Ovary (tissue), 9 donors: ENCODE results near the gene ZNRD2. TPM values are rescaled to one million over a fixed set of nuclear protein-coding genes. Genes with fewer than 3 reads are reported as not detected.

Source experiments
- DNase-seq, 5 donors: peaks; one replicate each; pipeline ENCODE4 v3.0.0-alpha.2; 2019 to 2020
- H3K27ac ChIP-seq, 2 donors: fragments of 200-600 bp; one replicate each; pipeline versions ENCODE4 v1.5.1 to v1.8.0; 2019 to 2022
- H3K27me3 ChIP-seq: fragments of 200-600 bp; one replicate; pipeline ENCODE4 v1.8.0; 2022
- H3K36me3 ChIP-seq: fragments of 200-600 bp; sonication (generic); one replicate; pipeline ENCODE4 v1.5.1; 2019
- H3K4me1 ChIP-seq: one replicate; pipeline ENCODE4 v1.8.1; 2013; ENCODE audit warnings: mild to moderate bottlenecking, moderate library complexity; ENCODE audit not compliant: insufficient read depth
- H3K4me3 ChIP-seq: fragments of 200-600 bp; sonication (generic); one replicate; pipeline ENCODE4 v1.5.1; 2017
- H3K9me3 ChIP-seq, 2 donors: fragments of 200-600 bp in 1 of 2; sonication (generic) in 1 of 2; one replicate each; pipeline versions ENCODE4 v1.5.1 to v1.8.1; 2013 to 2019; ENCODE audit warnings: mild to moderate bottlenecking in 1 of 2, moderate library complexity in 1 of 2
- CTCF ChIP-seq, 3 donors: fragments of 450-650 bp in 2 of 3; fragments of 200-600 bp in 1 of 3; IDR thresholded peaks; one replicate each; pipeline versions ENCODE4 v1.5.1 to v1.8.0; 2016 to 2022; ENCODE audit warnings: antibody characterized with exemption in 3 of 3, mild to moderate bottlenecking in 1 of 3
- EP300 ChIP-seq: sonication (generic); formaldehyde crosslinking; IDR thresholded peaks from one replicate; pipeline ENCODE4 v1.6.1; 2017; ENCODE audit warnings: antibody characterized with exemption
- POLR2A ChIP-seq: fragments of 450-650 bp; IDR thresholded peaks from one replicate; pipeline ENCODE4 v1.6.1; 2017; ENCODE audit warnings: antibody characterized with exemption, mild to moderate bottlenecking, moderate library complexity
- WGBS, 3 donors: extraction: QIAGEN DNeasy Blood & Tissue Kit in 1 of 3; methylation state at CpG; one replicate each; pipeline versions ENCODE4 v1.1.5 to v1.1.7; 2013 to 2017; 5-methylcytosine and 5-hydroxymethylcytosine counted together
- intact Hi-C, 4 donors: fragments of 100-400 bp; cut with DNase I; formaldehyde crosslinking; loops; one replicate each; pipeline versions ENCODE4 v1.11.0 to v1.15.1; 2022 to 2023
- polyA plus RNA-seq, 2 donors: library from polyadenylated mRNA; stranded (reverse); fragments of 200-250 nt in 1 of 2; fragments of 350-450 nt in 1 of 2; fragmentation: Illumina TruSeq in 1 of 2; extraction: RNeasy Lipid Tissue Mini Kit (QIAGEN cat#74804) in 1 of 2; gene quantifications; one replicate each; pipeline ENCODE4 v1.2.3, GENCODE V29; 2013 to 2014
- total RNA-seq, 7 donors: library from RNA; depleted of rRNA in 2 of 7; stranded (reverse); fragments of >200 nt in 2 of 7; fragmentation: NEBNext Ultra II Directional in 3 of 7; extraction: Animal tissue kit (Norgen Biotek cat#: 25700) in 3 of 7; gene quantifications; one replicate each; pipeline versions ENCODE4 v1.1.0 to v1.2.4, GENCODE V29; 2016 to 2023
- donor health status: DM: no; HTN: no; CAD: no; lungs with moderate emphysema.
- donor health status: DM: no; HTN: no; CAD: no.
- donor health status: Bipolar disorder and iron deficiency.
- donor health status: DM: yes; HTN: yes; CAD: no.
- donor health status: DM: no; HTN: no; CAD: no.
- donor health status: DM: yes; HTN: yes; CAD: no.

Gene ZNRD2
- total and polyA plus RNA-seq, 9 donors, result 2.3 to 61.8 (median 39.2) TPM

DNA sequence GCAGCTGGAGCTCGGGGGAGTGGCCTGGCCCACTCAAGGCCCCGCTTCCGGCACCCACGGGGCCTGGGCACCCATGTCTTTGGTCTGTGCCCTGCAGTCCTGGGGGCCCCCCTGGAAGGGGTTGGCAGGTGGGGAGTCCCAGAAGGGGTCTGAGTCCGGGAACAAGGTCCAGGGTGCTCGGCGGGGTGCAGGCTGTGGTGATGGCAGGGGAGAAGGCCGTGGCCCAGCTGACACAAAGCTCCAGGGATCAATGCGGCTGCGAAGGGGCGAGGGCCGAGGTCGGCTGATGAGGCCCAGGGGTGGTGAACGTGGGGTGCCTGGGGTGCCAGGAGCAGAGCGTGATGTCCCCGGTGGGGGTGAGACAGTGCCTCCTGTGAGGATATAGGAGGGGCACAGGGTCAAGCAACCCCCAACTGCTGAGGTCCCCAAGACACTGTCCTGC is 28.0 kb downstream of the ZNRD2 start:
- H3K27me3 ChIP-seq, result no peaks in the 10 kb centered on the region
- WGBS, 3 donors, result 84 to 86% (median 86%) methylated on average over 16 of the region's 16 CpGs
- H3K9me3 ChIP-seq, result no peaks in the 10 kb centered on the region
- DNase-seq, result no peak
- H3K36me3 ChIP-seq, result no peaks in the 10 kb centered on the region
- no peak overlapping the region for H3K27ac ChIP-seq
- no peak overlapping the region for H3K4me3 ChIP-seq
- TF ChIP-seq CTCF (IDR thresholded peaks at IDR 0.05) (no peak), EP300 (no peak), POLR2A (no peak)
- intact Hi-C loops, result no loop called here
- no peaks in the 10 kb centered on the region for H3K4me1 ChIP-seq

- Histone ChIP-seq H3K4me1 (no peaks in the 10 kb centered on the region), H3K9me3 (no peaks in the 10 kb centered on the region), H3K27ac (no peak overlapping the region), H3K36me3 (no peaks in the 10 kb centered on the region), H3K4me3 (no peak overlapping the region), H3K27me3 (no peaks in the 10 kb centered on the region)
- no peak for DNase-seq
- no peak for TF ChIP-seq POLR2A
- no peak for TF ChIP-seq CTCF (IDR thresholded peaks at IDR 0.05)
- no peak for TF ChIP-seq EP300
- intact Hi-C loops, result no loop called here
- WGBS, 3 donors, result 80 to 85% (median 82%) methylated on average over 43 to 49 of the region's 49 CpGs
Measured at GRCh38 chr11:65599216-65599954, 29.1 kb downstream of the ZNRD2 start.

GRCh38 chr11:65599955-65600246 is 29.6 kb downstream of the ZNRD2 start:
- no peak overlapping the region for H3K4me3 ChIP-seq
- no peak for DNase-seq
- TF ChIP-seq EP300, result no peak
- H3K36me3 ChIP-seq, result no peaks in the 10 kb centered on the region
- no peak overlapping the region for H3K27ac ChIP-seq
- no peaks in the 10 kb centered on the region for H3K9me3 ChIP-seq
- H3K4me1 ChIP-seq, result no peaks in the 10 kb centered on the region
- 93 to 95% (median 94%) methylated on average over 6 of the region's 6 CpGs for WGBS, 3 donors
- intact Hi-C loops, result no loop called here
- H3K27me3 ChIP-seq, result no peaks in the 10 kb centered on the region

DNA sequence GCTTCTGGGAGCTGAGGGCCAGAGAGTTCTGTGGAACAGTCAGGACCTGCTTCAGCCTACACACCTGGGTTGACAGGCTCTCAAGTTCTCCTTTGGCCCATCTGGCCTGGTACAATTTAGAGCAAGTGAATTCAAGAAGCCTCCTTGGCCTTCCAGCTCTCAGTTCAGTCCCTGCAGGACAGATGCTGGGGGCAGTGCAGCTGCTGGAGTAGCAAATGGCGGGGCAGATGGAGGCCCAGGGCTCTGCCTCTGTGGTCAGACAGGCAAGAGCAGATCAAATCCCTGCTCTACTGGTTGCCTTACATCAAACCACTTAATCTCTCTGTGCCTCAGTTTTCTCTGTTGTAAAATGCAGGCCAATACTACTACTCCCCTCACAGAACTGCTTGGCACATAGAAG is 34.0 kb downstream of the ZNRD2 start:
- intact Hi-C loops, result no loop called here
- no peak overlapping the region for H3K27ac ChIP-seq
- no peak overlapping the region for H3K4me3 ChIP-seq
- no peaks in the 10 kb centered on the region for H3K27me3 ChIP-seq
- H3K9me3 ChIP-seq, result no peaks in the 10 kb centered on the region
- DNase-seq, result no peak
- TF ChIP-seq POLR2A (no peak), CTCF (IDR thresholded peaks at IDR 0.05) (no peak), EP300 (no peak)
- WGBS, 3 donors, result 91 to 100% (median 100%) methylated on average over 1 of the region's 1 CpG
- H3K4me1 ChIP-seq, result peaks cover 5% of the 10 kb centered on the region
- no peaks in the 10 kb centered on the region for H3K36me3 ChIP-seq

DNA sequence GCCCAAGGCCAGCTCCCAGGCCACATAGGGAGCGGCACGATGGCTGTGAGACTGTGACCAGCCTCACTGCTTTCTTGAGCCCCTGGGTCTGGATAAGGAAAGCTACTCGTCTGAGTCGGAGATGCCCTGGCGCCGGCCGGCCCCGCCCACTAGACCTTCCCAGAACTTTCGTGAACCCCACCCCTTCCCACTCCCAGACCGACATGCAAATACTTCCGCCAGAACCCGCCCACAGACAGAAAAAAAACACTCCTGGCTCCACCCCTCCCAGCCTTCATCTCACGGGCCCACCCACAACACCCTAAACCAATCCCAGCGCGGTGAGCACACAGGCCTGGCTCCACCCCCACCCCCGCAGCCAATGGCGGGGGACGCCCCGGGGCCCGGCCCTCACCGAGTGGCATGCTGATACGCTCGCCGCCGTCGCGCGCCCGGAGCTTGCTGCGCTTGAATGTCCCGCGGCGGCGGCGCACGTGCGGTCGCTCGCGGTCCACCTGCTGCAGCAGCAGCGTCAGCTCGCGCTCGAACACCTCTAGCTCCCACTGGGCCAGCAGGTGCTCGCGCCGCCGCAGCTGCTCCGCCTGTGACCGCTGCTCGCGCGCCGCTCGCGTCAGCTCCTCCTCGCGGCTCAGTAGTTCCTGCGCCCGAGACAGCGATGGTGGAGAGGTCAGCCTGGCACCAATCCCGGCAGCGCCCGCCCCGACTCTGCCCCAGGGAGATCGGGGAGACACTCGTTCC is 36.8 kb downstream of the ZNRD2 start:
- Histone ChIP-seq H3K9me3 (no peaks in the 10 kb centered on the region), H3K27me3 (no peaks in the 10 kb centered on the region), H3K4me1 (peaks cover 7% of the 10 kb centered on the region), H3K36me3 (no peaks in the 10 kb centered on the region), H3K4me3 (peak overlapping the region; percentile 36), H3K27ac (peak overlapping the region; percentile 93)
- DNase-seq, result peak; percentile 95 to 98 (median 96)
- TF ChIP-seq EP300 (peak; percentile 63), POLR2A (peak; percentile 60), CTCF (IDR thresholded peaks at IDR 0.05) (no peak)
- intact Hi-C loops, result no loop called here
- WGBS, 3 donors, result 6 to 12% (median 9%) methylated on average over 41 to 67 of the region's 67 CpGs
